HepG2 (cell line): ENCODE measurements around the gene CRB1. TPM values are rescaled to one million over a fixed set of nuclear protein-coding genes. Genes with fewer than 3 reads are reported as not detected.

Experiments
- ATAC-seq: fragments of 200-7000 bp; cut with Tn5 transposase; 3 replicates; pipeline ENCODE4 v1.9.1; 2020; ENCODE audit warnings: mild to moderate bottlenecking, moderate library complexity
- BruUV-seq: library from RNA; stranded (reverse); fragments of 400-500 nt; replicated peaks from 2 replicates; lab custom pipeline; 2021; lab: Mats Ljungman, UMichigan
- CTCF ChIA-PET: fragments of 300-600 bp; formaldehyde crosslinking; extraction: SDS; loops from one replicate; lab custom pipeline; 2021; ENCODE audit warnings: low total read pairs, inconsistent platforms, low intra/inter-chr PET ratio; lab: Yijun Ruan, JAX
- POLR2A ChIA-PET: fragments of 350-600 bp; sonication (Branson Sonifier 250); formaldehyde crosslinking; loops from one replicate; lab custom pipeline; 2020; ENCODE audit warnings: antibody characterized with exemption, inconsistent platforms; lab: Yijun Ruan, JAX
- DNase-seq: peaks from one replicate; pipeline ENCODE4 v3.0.0-alpha.2; 2015; ENCODE audit warnings: low spot score
- FAIRE-seq: peaks from 3 replicates; lab custom pipeline; 2011; peaks lifted over from hg19 to GRCh38; lab: Jason Lieb, UNC
- H2AFZ ChIP-seq: one replicate; pipeline ENCODE4 v1.6.1; 2011; ENCODE audit warnings: low read length, inconsistent platforms
- H3K27ac ChIP-seq: fragments of 300-600 bp; 3 replicates; pipeline ENCODE4 v1.8.0; 2011; ENCODE audit warnings: mixed run types, mild to moderate bottlenecking, mixed read lengths, low read length, inconsistent platforms; ENCODE audit not compliant: insufficient read depth; ENCODE audit errors: extremely low read length
- H3K27me3 ChIP-seq, 2 experiments: fragments of 200-600 bp in 1 of 2; 2 replicates in 1 of 2; 3 replicates in 1 of 2; pipeline versions ENCODE4 v1.6.0 to v1.8.0; 2011; ENCODE audit warnings: low read length in 2 of 2, mild to moderate bottlenecking in 2 of 2, moderate library complexity in 2 of 2, inconsistent platforms in 1 of 2; ENCODE audit not compliant: insufficient read depth in 2 of 2, control insufficient read depth in 1 of 2
- H3K36me3 ChIP-seq, 2 experiments: fragments of 200-600 bp in 1 of 2; replicated peaks in 1 of 2; 2 replicates in 1 of 2; 3 replicates in 1 of 2; pipeline versions ENCODE4 v1.5.1 to v1.8.0; 2011; ENCODE audit warnings: low read length in 2 of 2, inconsistent platforms in 1 of 2; ENCODE audit not compliant: insufficient read depth in 2 of 2, control insufficient read depth in 1 of 2
- H3K4me1 ChIP-seq: 2 replicates; pipeline ENCODE4 v1.5.1; 2012; ENCODE audit warnings: low read length, inconsistent platforms; ENCODE audit not compliant: insufficient read depth
- H3K4me2 ChIP-seq: 2 replicates; pipeline ENCODE4 v1.6.0; 2011; ENCODE audit warnings: low read depth, low read length, inconsistent platforms
- H3K4me3 ChIP-seq, 3 experiments: fragments of 200-600 bp in 1 of 3; sonication (generic), shearing (Covaris generic) in 1 of 3; replicated peaks in 1 of 3; 2 replicates each; pipeline ENCODE4 v1.5.1; 2011 to 2016; ENCODE audit warnings: low read length in 3 of 3, inconsistent platforms in 2 of 3, low read depth in 2 of 3, mild to moderate bottlenecking in 2 of 3, control low read depth in 1 of 3, mixed read lengths in 1 of 3; ENCODE audit not compliant: insufficient read depth in 1 of 3
- H3K79me2 ChIP-seq: one replicate; pipeline ENCODE4 v1.6.1; 2011; ENCODE audit warnings: low read length, inconsistent platforms; ENCODE audit not compliant: insufficient read depth
- H3K9ac ChIP-seq: 2 replicates; pipeline ENCODE4 v1.6.0; 2011; ENCODE audit warnings: mild to moderate bottlenecking, low read depth, low read length, inconsistent platforms; ENCODE audit not compliant: insufficient read depth
- H3K9me3 ChIP-seq: 2 replicates; pipeline ENCODE4 v1.5.1; 2012; ENCODE audit warnings: mild to moderate bottlenecking, low read length
- H4K20me1 ChIP-seq: 2 replicates; pipeline ENCODE4 v1.6.0; 2011; ENCODE audit warnings: inconsistent platforms, mild to moderate bottlenecking, low read length, moderate library complexity; ENCODE audit not compliant: insufficient read depth
- ARNT ChIP-seq: fragments of 450-650 bp; IDR thresholded peaks from 2 replicates; pipeline ENCODE4 v1.6.1; 2017
- DMAP1 ChIP-seq: IDR thresholded peaks from 2 replicates; pipeline ENCODE4 v1.6.1; 2016
- GABPB1 ChIP-seq: IDR thresholded peaks from 2 replicates; pipeline ENCODE4 v1.6.1; 2016; ENCODE audit warnings: mild to moderate bottlenecking, missing genetic modification reagents, moderate library complexity, missing compliant biosample characterization
- GLI4 ChIP-seq: sonication (generic); formaldehyde crosslinking; IDR thresholded peaks from 2 replicates; pipeline ENCODE4 v1.5.1; 2020; ENCODE audit warnings: missing genetic modification reagents, mild to moderate bottlenecking, moderate library complexity, borderline replicate concordance
- HOXA7 ChIP-seq: sonication (generic); formaldehyde crosslinking; IDR thresholded peaks from 2 replicates; pipeline ENCODE4 v1.8.1; 2022; ENCODE audit warnings: mild to moderate bottlenecking, missing genetic modification reagents, moderate library complexity
- NFATC3 ChIP-seq: sonication (generic); formaldehyde crosslinking; IDR thresholded peaks from 2 replicates; pipeline ENCODE4 v1.5.1; 2020; ENCODE audit warnings: mild to moderate bottlenecking, missing genetic modification reagents
- PHF8 ChIP-seq: sonication (generic); formaldehyde crosslinking; IDR thresholded peaks from 2 replicates; pipeline ENCODE4 v1.5.0; 2020; ENCODE audit warnings: missing genetic modification reagents
- RBAK ChIP-seq: sonication (generic); formaldehyde crosslinking; IDR thresholded peaks from 2 replicates; pipeline ENCODE4 v1.5.1; 2020; ENCODE audit warnings: mild to moderate bottlenecking, missing genetic modification reagents
- SKI ChIP-seq: fragments of 450-650 bp; IDR thresholded peaks from one replicate; pipeline ENCODE4 v1.6.1; 2018; ENCODE audit warnings: mild to moderate bottlenecking; ENCODE audit not compliant: partially characterized antibody
- U2AF2 ChIP-seq: fragments of 200-400 bp; formaldehyde crosslinking; IDR thresholded peaks from 2 replicates; pipeline ENCODE4 v1.6.1; 2017; ENCODE audit warnings: low read depth, mild to moderate bottlenecking, low read length
- ZEB1 ChIP-seq: IDR thresholded peaks from 2 replicates; pipeline ENCODE4 v1.6.1; 2012; ENCODE audit warnings: mild to moderate bottlenecking, low read depth, inconsistent platforms; ENCODE audit not compliant: insufficient replicate concordance
- ZNF501 ChIP-seq: sonication (generic); formaldehyde crosslinking; IDR thresholded peaks from 2 replicates; pipeline ENCODE4 v1.5.1; 2020; ENCODE audit warnings: mild to moderate bottlenecking, moderate library complexity, missing genetic modification reagents
- ZNF512B ChIP-seq: sonication (generic); formaldehyde crosslinking; IDR thresholded peaks from 2 replicates; pipeline ENCODE4 v1.5.1; 2020; ENCODE audit warnings: missing genetic modification reagents, mild to moderate bottlenecking, borderline replicate concordance
- ZNF737 ChIP-seq: sonication (generic); formaldehyde crosslinking; IDR thresholded peaks from 2 replicates; pipeline ENCODE4 v1.5.0; 2020; ENCODE audit warnings: missing genetic modification reagents, mild to moderate bottlenecking, borderline replicate concordance
- WGBS: methylation state at CpG from one replicate; pipeline ENCODE4 v1.1.6; 2017; ENCODE audit warnings: low lambda C conversion rate; 5-methylcytosine and 5-hydroxymethylcytosine counted together
- in situ Hi-C: cut with HindIII; loops from 2 replicates; pipeline ENCODE4 v1.10.0; 2017; ENCODE audit warnings: low pct_unique_long_range_greater_than_20kb; ENCODE audit not compliant: extremely low pct_ligation_motif_present
- intact Hi-C: fragments of 100-400 bp; cut with micrococcal nuclease; formaldehyde crosslinking; loops from one replicate; pipeline ENCODE4 v1.10.0; 2022; ENCODE audit not compliant: unreplicated experiment
- polyA plus RNA-seq, 8 experiments: library from polyadenylated mRNA; depleted of rRNA in 3 of 8; stranded (reverse) in 7 of 8; unstranded in 1 of 8; fragments of >200 nt; fragmentation: Illumina TruSeq in 4 of 8; extraction: Trizol in 4 of 8; gene quantifications; 2 replicates each; pipeline versions ENCODE4 v1.2.1 to v1.2.3, GENCODE V29; 2011 to 2016; ENCODE audit warnings: low read depth in 4 of 8, missing spikeins in 1 of 8, mixed read lengths in 1 of 8; ENCODE audit not compliant: insufficient read depth in 1 of 8
- total RNA-seq, 5 experiments: library from RNA; depleted of rRNA; stranded (reverse); fragments of >200 nt; fragmentation: Illumina TruSeq; extraction: Trizol; gene quantifications; 2 replicates each; pipeline ENCODE4 v1.2.3, GENCODE V29; 2016; ENCODE audit warnings: low read depth in 1 of 5
- TF ChIP-seq, protein P1 (sequence below): IDR thresholded peaks from 2 replicates; pipeline ENCODE4 v1.6.1; 2016; ENCODE audit warnings: mild to moderate bottlenecking, missing biosample characterization, missing genetic modification reagents
- TF ChIP-seq, protein P2 (sequence below): sonication (generic); formaldehyde crosslinking; IDR thresholded peaks from 2 replicates; pipeline ENCODE4 v1.5.0; 2020; ENCODE audit warnings: missing genetic modification reagents

Gene CRB1
- total and polyA plus RNA-seq, 2 of the 13 experiments (the other 11 are each of a cell fraction or from before 2014, with no cell fraction given), result 0.01 TPM; not detected in 1

GRCh38 chr1:197355248-197355995 is 87.4 kb downstream of the CRB1 start:
- Histone ChIP-seq H3K4me2 (no peak overlapping the region), H3K27me3 (no peaks in the 10 kb centered on the region), H2AFZ (no peak overlapping the region), H3K9ac (no peak overlapping the region), H3K79me2 (no peaks in the 10 kb centered on the region), H3K4me3 (no peak overlapping the region), H4K20me1 (no peaks in the 10 kb centered on the region), H3K4me1 (no peaks in the 10 kb centered on the region), H3K27ac (no peak overlapping the region), H3K9me3 (no peaks in the 10 kb centered on the region), H3K36me3 (no peaks in the 10 kb centered on the region)
- intact Hi-C loops, result loop anchor here (5.0 to 10.0 kb wide), 2 partner anchors 531 to 613 kb away; no protein-coding TSS in a partner anchor
- TF ChIP-seq, protein P1, sequence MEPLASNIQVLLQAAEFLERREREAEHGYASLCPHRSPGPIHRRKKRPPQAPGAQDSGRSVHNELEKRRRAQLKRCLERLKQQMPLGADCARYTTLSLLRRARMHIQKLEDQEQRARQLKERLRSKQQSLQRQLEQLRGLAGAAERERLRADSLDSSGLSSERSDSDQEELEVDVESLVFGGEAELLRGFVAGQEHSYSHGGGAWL (CRISPR knock-in tag), result no peak
- TF ChIP-seq ZNF737 (CRISPR knock-in tag) (no peak), ZNF512B (CRISPR knock-in tag) (no peak), DMAP1 (CRISPR knock-in tag) (no peak), SKI (no peak), HOXA7 (CRISPR knock-in tag) (no peak), GABPB1 (CRISPR knock-in tag) (no peak), ZNF501 (CRISPR knock-in tag) (no peak), U2AF2 (no peak), ARNT (no peak), RBAK (CRISPR knock-in tag) (no peak), ZEB1 (no peak), NFATC3 (CRISPR knock-in tag) (no peak), PHF8 (no peak), GLI4 (CRISPR knock-in tag) (no peak)
- TF ChIP-seq, protein P2, sequence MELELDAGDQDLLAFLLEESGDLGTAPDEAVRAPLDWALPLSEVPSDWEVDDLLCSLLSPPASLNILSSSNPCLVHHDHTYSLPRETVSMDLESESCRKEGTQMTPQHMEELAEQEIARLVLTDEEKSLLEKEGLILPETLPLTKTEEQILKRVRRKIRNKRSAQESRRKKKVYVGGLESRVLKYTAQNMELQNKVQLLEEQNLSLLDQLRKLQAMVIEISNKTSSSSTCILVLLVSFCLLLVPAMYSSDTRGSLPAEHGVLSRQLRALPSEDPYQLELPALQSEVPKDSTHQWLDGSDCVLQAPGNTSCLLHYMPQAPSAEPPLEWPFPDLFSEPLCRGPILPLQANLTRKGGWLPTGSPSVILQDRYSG (CRISPR knock-in tag), result no peak
- in situ Hi-C loops, result loop anchor here (25.0 kb wide), 1 partner anchor 618 kb away; no protein-coding TSS in a partner anchor
- BruUV-seq, result no TSS peak
- ATAC-seq, result no peak
- WGBS, result 59% methylated on average over 20 of the region's 39 CpGs
- CTCF ChIA-PET, result no interaction called here
- DNase-seq, result no peak
- POLR2A ChIA-PET, result no interaction called here
- no peak for FAIRE-seq
